SK-N-SH (cell line): ENCODE results near the gene PDE4B. TPM values are rescaled to one million over a fixed set of nuclear protein-coding genes. Genes with fewer than 3 reads are reported as not detected.

Experiments used
- CTCF ChIA-PET: fragments of 300-600, 350-600 bp; formaldehyde crosslinking; extraction: SDS; loops from one replicate; lab custom pipeline; 2021; lab: Yijun Ruan, JAX
- POLR2A ChIA-PET: fragments of 350-600 bp; sonication (Branson Sonifier 250); formaldehyde crosslinking; extraction: SDS; loops from one replicate; lab custom pipeline; 2020; ENCODE audit warnings: antibody characterized with exemption, inconsistent platforms; lab: Yijun Ruan, JAX
- DNase-seq: peaks from one replicate; pipeline ENCODE4 v3.0.0; 2012
- H2AFZ ChIP-seq: fragments of 200-600 bp; sonication (generic); 2 replicates; pipeline ENCODE4 v1.8.1; 2016; ENCODE audit warnings: antibody characterized with exemption, mild to moderate bottlenecking, low read depth
- H3F3A ChIP-seq: fragments of 200-600 bp; sonication (generic); replicated peaks from 2 replicates; pipeline ENCODE3; 2016; ENCODE audit warnings: antibody characterized with exemption, mild to moderate bottlenecking; ENCODE audit not compliant: insufficient read depth
- H3K27ac ChIP-seq, 2 experiments: fragments of 200-500 bp in 1 of 2; fragments of 200-600 bp in 1 of 2; sonication (Bioruptor generic) in 1 of 2; sonication (generic), shearing (Covaris generic) in 1 of 2; 2 replicates each; pipeline versions ENCODE4 v1.5.1 to v1.6.1; 2014 to 2016; ENCODE audit warnings: low read depth in 2 of 2, inconsistent platforms in 1 of 2, low read length in 1 of 2, mild to moderate bottlenecking in 1 of 2, mixed read lengths in 1 of 2
- H3K27me3 ChIP-seq: fragments of 200-600 bp; sonication (generic), shearing (Covaris generic); 2 replicates; pipeline ENCODE4 v1.6.1; 2016; ENCODE audit warnings: mixed run types; ENCODE audit not compliant: insufficient read depth
- H3K36me3 ChIP-seq, 2 experiments: fragments of 200-500 bp in 1 of 2; fragments of 200-600 bp in 1 of 2; sonication (Bioruptor generic) in 1 of 2; sonication (generic) in 1 of 2; replicated peaks in 1 of 2; 2 replicates each; pipeline versions ENCODE3 to v1.5.1; 2014 to 2016; ENCODE audit warnings: low read length in 1 of 2, mild to moderate bottlenecking in 1 of 2; ENCODE audit not compliant: insufficient read depth in 2 of 2, control insufficient read depth in 1 of 2
- H3K4me1 ChIP-seq, 2 experiments: fragments of 200-500 bp in 1 of 2; fragments of 200-600 bp in 1 of 2; sonication (Bioruptor generic) in 1 of 2; sonication (generic), shearing (Covaris generic) in 1 of 2; 2 replicates each; pipeline versions ENCODE4 v1.5.1 to v1.6.1; 2014 to 2016; ENCODE audit warnings: low read depth in 1 of 2, low read length in 1 of 2, mixed run types in 1 of 2; ENCODE audit not compliant: insufficient read depth in 2 of 2, control insufficient read depth in 1 of 2
- H3K4me2 ChIP-seq: fragments of 200-600 bp; sonication (generic), shearing (Covaris generic); 2 replicates; pipeline ENCODE4 v1.6.1; 2017; ENCODE audit warnings: mixed run types
- H3K4me3 ChIP-seq, 2 experiments: fragments of 200-500 bp in 1 of 2; fragments of 200-600 bp in 1 of 2; sonication (Bioruptor generic) in 1 of 2; sonication (generic), shearing (Covaris generic) in 1 of 2; 2 replicates each; pipeline versions ENCODE4 v1.5.1 to v1.8.1; 2014 to 2016; ENCODE audit warnings: low read depth in 2 of 2, inconsistent platforms in 1 of 2, low read length in 1 of 2, mild to moderate bottlenecking in 1 of 2, mixed read lengths in 1 of 2, moderate library complexity in 1 of 2
- H3K79me2 ChIP-seq: fragments of 200-600 bp; sonication (generic); 2 replicates; pipeline ENCODE4 v1.8.1; 2017; ENCODE audit warnings: mild to moderate bottlenecking; ENCODE audit not compliant: insufficient read depth
- H3K9ac ChIP-seq: fragments of 200-600 bp; sonication (generic); 2 replicates; pipeline ENCODE4 v1.6.1; 2017; ENCODE audit warnings: mixed run types
- H3K9me2 ChIP-seq: fragments of 200-600 bp; sonication (generic); 2 replicates; pipeline ENCODE4 v1.6.1; 2017; ENCODE audit warnings: mixed run types
- H3K9me3 ChIP-seq: fragments of 200-600 bp; sonication (generic); 2 replicates; pipeline ENCODE4 v1.6.1; 2017; ENCODE audit warnings: mixed run types, mild to moderate bottlenecking, moderate library complexity
- H4K20me1 ChIP-seq: fragments of 200-600 bp; sonication (generic); 2 replicates; pipeline ENCODE4 v1.6.1; 2017; ENCODE audit warnings: mild to moderate bottlenecking, mixed run types; ENCODE audit not compliant: insufficient read depth
- CHD2 ChIP-seq: fragments of 150-350 bp; IDR thresholded peaks from 2 replicates; pipeline ENCODE4 v1.6.1; 2018; ENCODE audit warnings: low read length; ENCODE audit not compliant: partially characterized antibody
- ELF1 ChIP-seq: IDR thresholded peaks from 2 replicates; pipeline ENCODE4 v1.4.0; 2012
- FOXJ3 ChIP-seq: sonication (generic); formaldehyde crosslinking; IDR thresholded peaks from 2 replicates; pipeline ENCODE4 v1.5.1; 2020; ENCODE audit warnings: mild to moderate bottlenecking, missing genetic modification reagents
- GABPA ChIP-seq: IDR thresholded peaks from 2 replicates; pipeline ENCODE4 v1.4.0; 2012; ENCODE audit warnings: low read depth, mild to moderate bottlenecking
- GATA2 ChIP-seq: sonication (generic); formaldehyde crosslinking; IDR thresholded peaks from 2 replicates; pipeline ENCODE4 v1.5.0; 2020; ENCODE audit warnings: mild to moderate bottlenecking, missing genetic modification reagents
- IRF3 ChIP-seq: fragments of 150-350 bp; IDR thresholded peaks from 2 replicates; pipeline ENCODE4 v1.6.1; 2016; ENCODE audit warnings: mild to moderate bottlenecking, low read depth, low read length
- JUND ChIP-seq: IDR thresholded peaks from 2 replicates; pipeline ENCODE4 v1.4.0; 2012
- MAX ChIP-seq: IDR thresholded peaks from 2 replicates; pipeline ENCODE4 v1.4.0; 2012; ENCODE audit warnings: low read depth
- RAD21 ChIP-seq: IDR thresholded peaks from 2 replicates; pipeline ENCODE4 v1.6.1; 2012; ENCODE audit warnings: mild to moderate bottlenecking, low read length
- RCOR1 ChIP-seq: fragments of 150-350 bp; IDR thresholded peaks from 2 replicates; pipeline ENCODE4 v1.6.1; 2017; ENCODE audit warnings: antibody characterized with exemption, low read length
- RFX5 ChIP-seq: IDR thresholded peaks from 2 replicates; pipeline ENCODE4 v1.6.1; 2012; ENCODE audit warnings: mild to moderate bottlenecking, improper control_type of control experiment, low read length
- SIN3A ChIP-seq: IDR thresholded peaks from 2 replicates; pipeline ENCODE4 v1.6.1; 2012; ENCODE audit warnings: low read depth, mild to moderate bottlenecking, low read length, moderate library complexity, borderline replicate concordance
- TAF1 ChIP-seq: IDR thresholded peaks from 2 replicates; pipeline ENCODE4 v1.6.1; 2012; ENCODE audit warnings: low read depth, mild to moderate bottlenecking, low read length, moderate library complexity, borderline replicate concordance
- TEAD4 ChIP-seq: IDR thresholded peaks from 2 replicates; pipeline ENCODE4 v1.4.0; 2012; ENCODE audit warnings: mild to moderate bottlenecking, borderline replicate concordance; ENCODE audit not compliant: insufficient read depth
- WGBS: methylation state at CpG from one replicate; pipeline ENCODE4 v1.1.6; 2017; ENCODE audit warnings: low lambda C conversion rate; 5-methylcytosine and 5-hydroxymethylcytosine counted together
- polyA plus RNA-seq, 3 experiments: library from polyadenylated mRNA; depleted of rRNA; stranded (reverse); fragments of >200 nt; gene quantifications; 2 replicates each; pipeline ENCODE4 v1.2.3, GENCODE V29; 2012
- TF ChIP-seq, protein P1 (sequence below): IDR thresholded peaks from 2 replicates; pipeline ENCODE4 v1.4.0; 2012; ENCODE audit warnings: low read depth, borderline replicate concordance
- TF ChIP-seq, protein P2 (sequence below): IDR thresholded peaks from 2 replicates; pipeline ENCODE4; 2012

Gene PDE4B
- polyA plus RNA-seq, 1 of the 3 experiments (the other 2 are of a cell fraction) = 1.9 TPM

GRCh38 chr1:66309006-66309741 lies 516.5 kb downstream of the PDE4B start:
- H3K9me2 ChIP-seq = no peaks in the 10 kb centered on the region
- TF ChIP-seq, protein P1, sequence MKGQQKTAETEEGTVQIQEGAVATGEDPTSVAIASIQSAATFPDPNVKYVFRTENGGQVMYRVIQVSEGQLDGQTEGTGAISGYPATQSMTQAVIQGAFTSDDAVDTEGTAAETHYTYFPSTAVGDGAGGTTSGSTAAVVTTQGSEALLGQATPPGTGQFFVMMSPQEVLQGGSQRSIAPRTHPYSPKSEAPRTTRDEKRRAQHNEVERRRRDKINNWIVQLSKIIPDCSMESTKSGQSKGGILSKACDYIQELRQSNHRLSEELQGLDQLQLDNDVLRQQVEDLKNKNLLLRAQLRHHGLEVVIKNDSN = no peak
- TF ChIP-seq, protein P2, sequence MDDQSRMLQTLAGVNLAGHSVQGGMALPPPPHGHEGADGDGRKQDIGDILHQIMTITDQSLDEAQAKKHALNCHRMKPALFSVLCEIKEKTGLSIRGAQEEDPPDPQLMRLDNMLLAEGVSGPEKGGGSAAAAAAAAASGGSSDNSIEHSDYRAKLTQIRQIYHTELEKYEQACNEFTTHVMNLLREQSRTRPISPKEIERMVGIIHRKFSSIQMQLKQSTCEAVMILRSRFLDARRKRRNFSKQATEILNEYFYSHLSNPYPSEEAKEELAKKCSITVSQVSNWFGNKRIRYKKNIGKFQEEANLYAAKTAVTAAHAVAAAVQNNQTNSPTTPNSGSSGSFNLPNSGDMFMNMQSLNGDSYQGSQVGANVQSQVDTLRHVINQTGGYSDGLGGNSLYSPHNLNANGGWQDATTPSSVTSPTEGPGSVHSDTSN = no peak
- H2AFZ ChIP-seq = no peak overlapping the region
- no peak overlapping the region for H3K4me2 ChIP-seq
- no peaks in the 10 kb centered on the region for H4K20me1 ChIP-seq
- H3K9ac ChIP-seq = no peak overlapping the region
- H3K79me2 ChIP-seq = no peaks in the 10 kb centered on the region
- H3K4me1 ChIP-seq = peaks cover 0 to 8% of the 10 kb centered on the region in 2 experiments; a peak in 3 of 4 replicates
- H3K4me3 ChIP-seq = no peak overlapping the region
- 91% methylated on average over 5 of the region's 5 CpGs for WGBS
- H3F3A ChIP-seq = no peaks in the 10 kb centered on the region
- no peaks in the 10 kb centered on the region for H3K9me3 ChIP-seq
- H3K36me3 ChIP-seq = no peaks in the 10 kb centered on the region
- no peak for DNase-seq
- no peak overlapping the region for H3K27ac ChIP-seq
- CTCF ChIA-PET = no interaction called here
- H3K27me3 ChIP-seq = no peaks in the 10 kb centered on the region
- POLR2A ChIA-PET = no interaction called here

DNA sequence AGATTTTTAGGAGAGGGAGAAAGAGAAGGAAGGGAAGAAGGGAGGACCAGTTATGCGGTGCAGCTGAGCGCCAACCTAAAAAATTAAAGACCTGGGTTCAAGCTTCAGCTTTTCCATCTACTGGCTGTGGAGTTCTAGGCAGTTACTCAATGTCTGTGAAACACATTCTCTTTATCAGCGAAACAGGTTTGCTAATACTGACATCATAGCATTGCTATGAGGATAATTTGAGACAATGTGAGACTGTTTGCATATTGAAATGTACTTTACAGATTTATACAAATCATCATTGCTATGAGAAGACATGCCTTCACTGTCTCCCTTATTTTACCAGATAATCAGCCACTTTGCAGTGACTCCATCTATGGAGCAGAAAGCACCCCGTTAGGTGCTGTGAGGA lies 518.4 kb downstream of the PDE4B start:
- Histone ChIP-seq H3K9me2 (no peaks in the 10 kb centered on the region), H3K4me3 (no peak overlapping the region), H3F3A (no peaks in the 10 kb centered on the region), H4K20me1 (no peaks in the 10 kb centered on the region), H3K4me1 (peaks cover 0 to 8% of the 10 kb centered on the region in 2 experiments; a peak in 2 of 4 replicates), H3K9me3 (no peaks in the 10 kb centered on the region), H2AFZ (no peak overlapping the region), H3K36me3 (no peaks in the 10 kb centered on the region), H3K9ac (no peak overlapping the region), H3K27me3 (no peaks in the 10 kb centered on the region), H3K4me2 (no peak overlapping the region), H3K27ac (no peak overlapping the region; a peak in 1 of 4 replicates), H3K79me2 (no peaks in the 10 kb centered on the region)
- no peak for DNase-seq
- WGBS = 74% methylated on average over 4 of the region's 4 CpGs
- no peak for TF ChIP-seq CHD2
- no peak for TF ChIP-seq JUND
- no peak for TF ChIP-seq IRF3
- ChIA-PET CTCF (no interaction called here), POLR2A (no interaction called here)

GRCh38 chr1:66311628-66312027 lies 518.9 kb downstream of the PDE4B start:
- ChIA-PET CTCF (interaction anchor here (1.0 kb wide), 1 partner anchor 134 kb away, joined by 3 read pairs; no protein-coding TSS in a partner anchor), POLR2A (no interaction called here)
- TF ChIP-seq RCOR1 (no peak), GATA2 (no peak), TEAD4 (no peak), ELF1 (no peak), SIN3A (no peak), IRF3 (no peak), FOXJ3 (CRISPR knock-in tag) (no peak), GABPA (no peak), JUND (no peak), MAX (no peak), RAD21 (no peak), RFX5 (no peak), TAF1 (no peak)
- TF ChIP-seq, protein P2 = no peak

More at GRCh38 chr1:66311628-66312027, 518.9 kb downstream of the PDE4B start:
- no peaks in the 10 kb centered on the region for H3K79me2 ChIP-seq
- no peaks in the 10 kb centered on the region for H3K36me3 ChIP-seq
- no peak overlapping the region for H3K9ac ChIP-seq
- H2AFZ ChIP-seq = no peak overlapping the region
- no peak overlapping the region for H3K4me3 ChIP-seq
- H3K9me2 ChIP-seq = no peaks in the 10 kb centered on the region
- H4K20me1 ChIP-seq = no peaks in the 10 kb centered on the region
- no peak for DNase-seq
- H3K27me3 ChIP-seq = no peaks in the 10 kb centered on the region
- no peaks in the 10 kb centered on the region for H3F3A ChIP-seq
- H3K4me1 ChIP-seq = peaks cover 0 to 8% of the 10 kb centered on the region in 2 experiments; a peak in 2 of 4 replicates
- no peaks in the 10 kb centered on the region for H3K9me3 ChIP-seq
- no peak overlapping the region for H3K4me2 ChIP-seq
- no peak overlapping the region; a peak in 1 of 4 replicates for H3K27ac ChIP-seq
- WGBS = 95% methylated on average over 6 of the region's 6 CpGs
